Progenitor cell of endocrine pancreas (in vitro differentiated cells): ENCODE results near the gene KLF18. TPM values are rescaled to one million over a fixed set of nuclear protein-coding genes. Genes with fewer than 3 reads are reported as not detected.

Source experiments
- DNase-seq: peaks from one replicate; pipeline ENCODE4 v3.0.0; 2021; ENCODE audit warnings: low spot score; ENCODE audit not compliant: unreplicated experiment
- H3K27ac Mint-ChIP-seq: 2 replicates; pipeline ENCODE4 v1.8.0; 2021; ENCODE audit warnings: mild to moderate bottlenecking, moderate library complexity, mixed read lengths
- H3K27me3 Mint-ChIP-seq: 2 replicates; pipeline ENCODE4 v1.8.0; 2021; ENCODE audit warnings: mixed read lengths
- H3K36me3 Mint-ChIP-seq: 2 replicates; pipeline ENCODE4 v1.8.0; 2022; ENCODE audit warnings: mixed read lengths; ENCODE audit not compliant: insufficient read depth
- H3K4me1 Mint-ChIP-seq: 2 replicates; pipeline ENCODE4 v1.8.0; 2021; ENCODE audit warnings: low read depth, mixed read lengths
- H3K4me3 Mint-ChIP-seq: 2 replicates; pipeline ENCODE4 v1.8.0; 2021; ENCODE audit warnings: low read depth, mild to moderate bottlenecking, moderate library complexity, mixed read lengths
- H3K9me3 Mint-ChIP-seq: 2 replicates; pipeline ENCODE4 v1.8.0; 2021; ENCODE audit warnings: low read depth, mixed read lengths
- total RNA-seq: library from RNA; stranded (reverse); gene quantifications from 2 replicates; pipeline ENCODE4 v1.2.1, GENCODE V29; 2021
- TF ChIP-seq, protein P1 (sequence below): fragments of 200-600 bp; sonication (generic); IDR thresholded peaks from one replicate; pipeline ENCODE4 v1.5.0; 2021; ENCODE audit warnings: antibody characterized with exemption, mild to moderate bottlenecking; ENCODE audit not compliant: unreplicated experiment

KLF18 gene
- total RNA-seq, 1 donor from 2014 or later: not detected

DNA sequence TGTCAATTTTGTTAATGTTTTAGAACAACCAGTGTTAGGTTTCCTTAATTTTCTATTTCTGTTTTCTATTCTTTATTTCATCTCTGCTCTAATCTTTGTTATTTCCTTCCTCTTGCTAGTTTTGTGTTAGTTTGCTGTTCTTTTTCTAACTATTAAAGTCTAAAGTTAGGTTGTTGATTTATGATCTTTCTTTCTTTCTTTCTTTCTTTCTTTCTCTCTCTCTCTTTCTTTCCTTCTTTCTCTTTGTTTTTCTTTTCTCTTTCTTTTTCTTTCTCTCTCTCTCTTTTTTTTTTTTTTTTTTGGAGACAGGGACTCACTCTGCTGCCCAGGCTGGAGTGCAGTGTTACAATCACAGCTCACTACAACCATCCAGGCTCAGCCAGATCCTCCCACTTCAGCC, 17.4 kb upstream of the KLF18 start:
- no peak for DNase-seq
- Mint-ChIP-seq H3K9me3 (peaks cover 10% of the 10 kb centered on the region), H3K27ac (no peak overlapping the region), H3K4me3 (no peak overlapping the region), H3K27me3 (no peaks in the 10 kb centered on the region), H3K36me3 (no peaks in the 10 kb centered on the region), H3K4me1 (no peaks in the 10 kb centered on the region)
- TF ChIP-seq, protein P1, sequence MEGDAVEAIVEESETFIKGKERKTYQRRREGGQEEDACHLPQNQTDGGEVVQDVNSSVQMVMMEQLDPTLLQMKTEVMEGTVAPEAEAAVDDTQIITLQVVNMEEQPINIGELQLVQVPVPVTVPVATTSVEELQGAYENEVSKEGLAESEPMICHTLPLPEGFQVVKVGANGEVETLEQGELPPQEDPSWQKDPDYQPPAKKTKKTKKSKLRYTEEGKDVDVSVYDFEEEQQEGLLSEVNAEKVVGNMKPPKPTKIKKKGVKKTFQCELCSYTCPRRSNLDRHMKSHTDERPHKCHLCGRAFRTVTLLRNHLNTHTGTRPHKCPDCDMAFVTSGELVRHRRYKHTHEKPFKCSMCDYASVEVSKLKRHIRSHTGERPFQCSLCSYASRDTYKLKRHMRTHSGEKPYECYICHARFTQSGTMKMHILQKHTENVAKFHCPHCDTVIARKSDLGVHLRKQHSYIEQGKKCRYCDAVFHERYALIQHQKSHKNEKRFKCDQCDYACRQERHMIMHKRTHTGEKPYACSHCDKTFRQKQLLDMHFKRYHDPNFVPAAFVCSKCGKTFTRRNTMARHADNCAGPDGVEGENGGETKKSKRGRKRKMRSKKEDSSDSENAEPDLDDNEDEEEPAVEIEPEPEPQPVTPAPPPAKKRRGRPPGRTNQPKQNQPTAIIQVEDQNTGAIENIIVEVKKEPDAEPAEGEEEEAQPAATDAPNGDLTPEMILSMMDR: no peak

DNA sequence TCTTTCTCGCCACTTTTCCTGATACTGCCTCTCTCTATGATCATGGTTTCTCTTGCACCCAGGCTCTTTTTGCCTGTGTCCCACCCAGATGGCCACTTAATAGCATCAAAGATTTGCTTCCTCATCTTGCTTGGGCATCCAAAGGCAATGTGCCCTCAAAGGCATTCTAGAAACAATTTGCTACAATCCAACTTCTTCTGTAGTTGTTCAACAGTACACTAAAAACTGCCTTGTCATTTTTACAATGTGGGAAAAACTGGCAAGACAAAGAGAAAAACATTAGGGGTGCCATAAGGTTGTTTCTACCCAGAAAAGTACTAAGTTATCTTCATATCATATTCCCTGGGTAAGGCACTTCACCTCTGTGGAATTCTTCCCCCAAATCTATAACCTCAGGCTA, 16.5 kb upstream of the KLF18 start:
- Mint-ChIP-seq H3K4me3 (no peak overlapping the region), H3K27me3 (no peaks in the 10 kb centered on the region), H3K9me3 (peaks cover 10% of the 10 kb centered on the region), H3K4me1 (no peaks in the 10 kb centered on the region), H3K36me3 (no peaks in the 10 kb centered on the region), H3K27ac (no peak overlapping the region)
- DNase-seq: no peak
- TF ChIP-seq, protein P1: no peak

DNA sequence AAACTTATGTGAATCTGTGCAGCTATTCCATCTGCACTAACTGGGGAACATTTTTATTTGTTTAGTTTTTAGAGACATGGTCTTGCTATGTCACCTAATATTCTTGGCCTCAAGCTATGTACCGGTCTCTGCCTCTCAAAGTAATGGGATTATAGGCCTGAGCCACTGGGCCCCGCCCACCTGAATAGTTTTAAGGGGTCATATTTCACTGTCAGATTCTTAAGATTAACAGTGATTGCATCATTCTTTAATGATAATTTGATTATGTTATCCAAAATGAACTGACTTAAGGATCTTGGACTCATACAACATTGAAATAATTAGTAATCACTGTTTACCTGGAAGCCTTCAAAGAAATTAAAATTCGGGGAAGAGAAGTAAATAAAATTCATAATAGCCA, 12.6 kb upstream of the KLF18 start:
- DNase-seq: no peak

GRCh38 chr1:44152692-44153091, 11.3 kb upstream of the KLF18 start:
- H3K4me1 Mint-ChIP-seq: no peaks in the 10 kb centered on the region
- no peaks in the 10 kb centered on the region for H3K36me3 Mint-ChIP-seq
- no peak for DNase-seq
- no peak overlapping the region for H3K4me3 Mint-ChIP-seq
- no peak overlapping the region for H3K27ac Mint-ChIP-seq
- H3K27me3 Mint-ChIP-seq: peaks cover 18% of the 10 kb centered on the region
- no peaks in the 10 kb centered on the region for H3K9me3 Mint-ChIP-seq
- TF ChIP-seq, protein P1: no peak

More for the DNA sequence above, 12.6 kb upstream of the KLF18 start:
- no peak overlapping the region for H3K27ac Mint-ChIP-seq
- H3K27me3 Mint-ChIP-seq: peaks cover 18% of the 10 kb centered on the region
- H3K36me3 Mint-ChIP-seq: no peaks in the 10 kb centered on the region
- H3K9me3 Mint-ChIP-seq: no peaks in the 10 kb centered on the region
- TF ChIP-seq, protein P1: no peak
- H3K4me1 Mint-ChIP-seq: no peaks in the 10 kb centered on the region
- no peak overlapping the region for H3K4me3 Mint-ChIP-seq

DNA sequence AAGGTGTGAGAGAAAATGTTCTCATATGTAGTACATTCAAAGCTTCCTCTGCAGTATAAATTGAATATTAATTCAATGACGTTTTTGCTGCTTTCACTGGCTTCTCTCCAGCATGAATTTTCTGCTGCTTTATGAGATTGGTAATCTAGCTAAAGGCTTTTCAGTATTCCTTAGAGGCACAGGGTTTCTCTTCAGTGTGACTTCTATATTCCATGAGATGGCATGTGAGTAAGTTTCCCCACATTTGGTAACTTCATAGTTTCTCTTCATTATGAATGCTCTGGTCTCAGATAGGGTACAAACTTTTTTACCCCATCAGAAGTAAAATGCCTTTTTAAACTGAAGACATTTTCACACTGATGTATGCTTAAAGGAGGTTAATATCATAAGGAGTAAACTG, 10.4 kb upstream of the KLF18 start:
- H3K9me3 Mint-ChIP-seq: no peaks in the 10 kb centered on the region
- H3K4me3 Mint-ChIP-seq: no peak overlapping the region
- TF ChIP-seq, protein P1: no peak
- no peaks in the 10 kb centered on the region for H3K4me1 Mint-ChIP-seq
- H3K36me3 Mint-ChIP-seq: no peaks in the 10 kb centered on the region
- no peak overlapping the region for H3K27ac Mint-ChIP-seq
- no peak for DNase-seq
- peaks cover 18% of the 10 kb centered on the region for H3K27me3 Mint-ChIP-seq

DNA sequence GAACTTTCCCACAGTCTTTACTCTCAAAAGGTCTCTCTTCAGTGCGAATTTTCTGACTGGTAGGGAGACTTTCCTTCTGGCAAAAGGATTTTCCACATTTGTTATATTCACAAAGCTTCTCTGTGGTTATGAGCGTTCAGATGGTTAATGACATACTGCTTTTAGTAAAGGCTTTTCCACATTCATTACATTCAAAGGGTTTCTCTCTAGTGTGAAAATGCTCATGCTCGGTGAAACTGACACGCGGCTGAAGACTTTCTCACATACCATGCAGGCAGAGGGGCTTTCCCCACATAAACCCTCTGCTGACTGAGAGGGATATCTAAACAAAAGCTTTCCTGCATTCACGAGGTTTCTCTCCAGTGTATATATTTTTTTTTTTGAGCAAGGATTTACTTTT, 9.9 kb upstream of the KLF18 start:
- H3K9me3 Mint-ChIP-seq: no peaks in the 10 kb centered on the region
- no peak for DNase-seq
- H3K27ac Mint-ChIP-seq: no peak overlapping the region
- no peaks in the 10 kb centered on the region for H3K4me1 Mint-ChIP-seq
- no peaks in the 10 kb centered on the region for H3K36me3 Mint-ChIP-seq
- TF ChIP-seq, protein P1: no peak
- H3K27me3 Mint-ChIP-seq: peaks cover 18% of the 10 kb centered on the region
- no peak overlapping the region for H3K4me3 Mint-ChIP-seq
